ENCODE results near the gene BNC2.

BNC2 gene

DNA sequence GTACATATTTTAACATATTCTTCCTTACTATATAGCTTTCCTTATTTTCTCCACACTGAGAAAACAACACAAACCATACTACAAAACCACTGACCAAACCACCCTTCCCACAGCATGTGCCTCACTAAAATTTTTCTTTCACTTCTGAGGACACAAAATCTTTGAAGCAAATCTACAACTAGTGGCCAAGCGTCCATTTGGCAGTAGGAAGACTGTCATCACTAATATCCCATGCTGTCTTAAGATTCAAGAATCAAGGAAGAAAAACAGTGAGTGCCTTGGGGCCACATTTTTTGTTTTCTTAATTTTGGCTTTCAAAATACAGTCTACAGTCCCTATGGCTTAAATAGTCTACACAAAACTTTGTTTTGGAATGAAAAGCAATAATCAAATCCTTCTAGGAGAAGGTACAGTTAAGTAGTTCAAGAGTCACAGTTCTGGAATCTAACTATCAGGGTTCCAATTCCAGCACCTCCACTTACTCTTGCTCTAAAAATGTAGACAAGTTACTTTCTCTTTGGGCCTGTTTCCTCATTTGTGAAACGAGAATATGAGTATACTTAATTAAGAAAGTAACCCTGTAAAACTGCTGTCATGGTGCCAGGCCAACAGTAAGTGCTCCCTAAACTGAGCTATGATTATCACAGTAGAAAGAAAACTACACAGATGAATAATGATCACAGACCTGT, 227.9 kb downstream of the BNC2 start:
- no peak for TF ChIP-seq CTCF (conservative IDR thresholded peaks at IDR 0.05; ENCODE audit: low read depth, low read length)
- no peak for DNase-seq (ENCODE audit: low read depth)
- no peak overlapping the region for H3K4me3 ChIP-seq (ENCODE audit: low read depth, low read length)

DNA sequence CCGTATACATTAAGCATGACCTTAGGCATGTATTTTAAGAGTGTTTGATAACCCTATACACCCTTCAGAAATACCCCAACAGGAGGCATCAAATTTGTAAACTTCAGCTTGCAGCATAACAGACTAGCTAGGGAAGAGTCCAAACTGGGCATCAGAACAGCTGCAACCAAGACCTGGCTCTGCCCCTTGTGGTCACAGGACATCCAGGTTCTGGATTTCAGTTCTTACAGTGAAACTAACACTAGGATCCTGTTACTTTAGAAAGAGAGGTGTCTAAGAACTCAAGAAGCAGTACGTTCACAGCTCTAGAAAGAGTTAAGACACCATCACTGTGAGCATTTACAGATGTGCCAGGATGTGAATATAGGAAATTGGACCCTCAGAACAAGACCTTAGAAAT, 229.8 kb downstream of the BNC2 start:
- TF ChIP-seq CTCF (conservative IDR thresholded peaks at IDR 0.05; ENCODE audit: low read depth, low read length): peak; percentile 56
- DNase-seq (ENCODE audit: low read depth): peak; percentile 74
- no peak overlapping the region for H3K4me3 ChIP-seq (ENCODE audit: low read depth, low read length)

GRCh38 chr9:16639644-16640043, 230.8 kb downstream of the BNC2 start:
- no peak for DNase-seq (ENCODE audit: low read depth)
- TF ChIP-seq CTCF (conservative IDR thresholded peaks at IDR 0.05; ENCODE audit: low read depth, low read length): no peak
- no peak overlapping the region for H3K4me3 ChIP-seq (ENCODE audit: low read depth, low read length)

- DNase-seq (ENCODE audit: low read depth): peak; percentile 54
- TF ChIP-seq CTCF (conservative IDR thresholded peaks at IDR 0.05; ENCODE audit: low read depth, low read length): no peak
- H3K4me3 ChIP-seq (ENCODE audit: low read depth, low read length): no peak overlapping the region
Measured at GRCh38 chr9:16637911-16638310, 232.6 kb downstream of the BNC2 start.

GRCh38 chr9:16637218-16637617, 233.3 kb downstream of the BNC2 start:
- H3K4me3 ChIP-seq (ENCODE audit: low read depth, low read length): no peak overlapping the region
- no peak for TF ChIP-seq CTCF (conservative IDR thresholded peaks at IDR 0.05; ENCODE audit: low read depth, low read length)
- peak; percentile 66 for DNase-seq (ENCODE audit: low read depth)

- no peak for DNase-seq (ENCODE audit: low read depth)
- H3K4me3 ChIP-seq (ENCODE audit: low read depth, low read length): no peak overlapping the region
- TF ChIP-seq CTCF (conservative IDR thresholded peaks at IDR 0.05; ENCODE audit: low read depth, low read length): no peak
Measured at GRCh38 chr9:16633794-16634193, 236.7 kb downstream of the BNC2 start.

GRCh38 chr9:16628413-16628812, 242.1 kb downstream of the BNC2 start:
- no peak overlapping the region for H3K4me3 ChIP-seq (ENCODE audit: low read depth, low read length)
- DNase-seq (ENCODE audit: low read depth): peak; percentile 49
- TF ChIP-seq CTCF (conservative IDR thresholded peaks at IDR 0.05; ENCODE audit: low read depth, low read length): no peak

Measured in choroid plexus epithelial cell (primary cell).